ENCODE results near the gene SEPTIN10. TPM values are rescaled to one million over a fixed set of nuclear protein-coding genes. Genes with fewer than 3 reads are reported as not detected.

Gene SEPTIN10
- total and polyA plus RNA-seq, 2 experiments from 2014 or later: 52.3 to 85.1 TPM

DNA sequence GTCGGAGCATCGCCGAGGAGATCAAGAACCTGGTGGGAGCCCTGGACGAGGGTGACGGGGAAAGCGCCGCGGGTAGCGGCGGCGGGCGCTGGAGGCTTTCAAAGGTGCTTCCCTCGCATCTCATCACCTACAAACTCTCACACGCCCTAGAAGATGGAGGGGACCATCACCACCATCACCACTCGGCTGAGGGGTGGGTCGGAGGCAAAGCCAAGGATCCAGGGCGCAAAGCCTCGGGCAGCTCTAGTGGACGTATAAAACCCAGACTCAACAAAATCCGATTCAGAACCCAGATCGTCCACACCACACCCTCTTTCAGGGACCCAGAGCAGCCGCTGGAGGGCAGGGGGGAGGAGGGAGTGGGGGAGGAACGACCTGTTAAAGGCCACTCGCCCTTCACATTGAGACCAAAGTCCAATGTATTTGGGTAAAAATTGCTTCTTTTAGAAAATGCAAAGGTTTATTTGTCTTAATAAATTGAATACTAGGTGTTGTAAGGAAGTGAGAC is 1.9 kb upstream of the SEPTIN10 start:
- TF ChIP-seq CTCF (conservative IDR thresholded peaks at IDR 0.05; ENCODE audit: low read depth in 2 of 2) (peak; percentile 30 to 37), EZH2 (IDR thresholded peaks at IDR 0.05; ENCODE audit: low read depth, unreplicated experiment) (no peak)
- no peaks in the 10 kb centered on the region for H3F3A ChIP-seq (replicated peaks; ENCODE audit: low read depth)
- H4K20me1 ChIP-seq (replicated peaks; ENCODE audit: insufficient read depth): peaks cover 23% of the 10 kb centered on the region
- Mint-ChIP-seq H3K36me3 (ENCODE audit: low read depth) (peaks cover 13% of the 10 kb centered on the region), H3K27ac (no peak overlapping the region), H3K4me3 (peak overlapping the region; percentile 82), H3K9me3 (peaks cover 2% of the 10 kb centered on the region; the same call in 2 of the 3 replicates), H3K4me1 (peaks cover 23% of the 10 kb centered on the region), H3K27me3 (ENCODE audit: insufficient read depth, low read depth, poor library complexity) (peaks cover 17% of the 10 kb centered on the region)
- peak overlapping the region; percentile 97 for H3K4me3 ChIP-seq
- H3K27me3 ChIP-seq (ENCODE audit: insufficient read depth): peaks cover 23% of the 10 kb centered on the region
- H3K4me1 ChIP-seq (ENCODE audit: insufficient read depth): peaks cover 22% of the 10 kb centered on the region
- peaks cover 46% of the 10 kb centered on the region for H3K79me2 ChIP-seq (replicated peaks; ENCODE audit: insufficient read depth)
- H3K9me2 ChIP-seq (ENCODE audit: insufficient read depth): no peaks in the 10 kb centered on the region
- peak overlapping the region; percentile 89 for H3K4me2 ChIP-seq
- DNase-seq (ENCODE audit: low spot score) (peak; percentile 61), ATAC-seq (peak; percentile 4; the same call in 2 of the 3 replicates)
- no peak overlapping the region for H3K27ac ChIP-seq (ENCODE audit: low read depth)
- no peaks in the 10 kb centered on the region for H3K36me3 ChIP-seq (ENCODE audit: insufficient read depth)
- no peak overlapping the region for H2AFZ ChIP-seq

DNA sequence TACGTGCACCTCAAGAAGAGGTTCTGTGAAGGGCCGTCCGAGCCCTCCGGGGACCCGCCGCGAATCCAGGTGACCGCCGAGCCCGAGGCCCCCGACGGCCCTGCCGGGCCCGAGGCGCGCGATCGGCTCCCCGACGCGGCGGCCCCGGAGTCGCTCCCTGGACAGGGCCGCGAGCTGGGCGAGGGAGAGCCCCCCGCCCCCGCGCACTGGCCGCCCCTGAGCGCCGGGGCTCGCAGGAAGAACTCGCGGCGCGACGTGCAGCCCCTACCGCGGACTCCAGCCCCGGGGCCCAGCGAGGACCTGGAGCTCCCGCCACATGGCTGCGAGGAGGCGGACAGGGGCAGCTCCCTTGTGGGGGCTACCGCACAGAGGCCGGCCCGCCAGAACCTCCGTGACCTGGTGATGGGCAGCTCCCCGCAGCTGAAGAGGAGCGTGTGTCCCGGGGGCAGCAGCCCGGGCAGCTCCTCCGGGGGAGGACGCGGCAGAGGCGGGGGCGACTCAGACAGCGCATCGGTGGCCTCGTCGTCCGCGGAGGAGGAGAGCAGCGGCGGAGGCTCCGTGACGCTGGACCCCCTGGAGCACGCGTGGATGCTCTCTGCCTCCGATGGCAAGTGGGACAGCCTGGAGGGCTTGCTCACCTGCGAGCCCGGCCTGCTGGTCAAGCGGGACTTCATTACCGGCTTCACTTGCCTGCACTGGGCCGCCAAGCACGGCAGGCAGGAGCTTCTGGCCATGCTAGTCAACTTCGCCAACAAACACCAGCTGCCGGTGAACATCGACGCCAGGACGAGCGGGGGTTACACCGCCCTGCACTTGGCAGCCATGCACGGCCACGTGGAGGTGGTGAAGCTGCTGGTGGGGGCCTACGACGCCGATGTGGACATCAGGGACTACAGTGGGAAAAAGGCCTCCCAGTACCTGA is 1.2 kb upstream of the SEPTIN10 start:
- H3K9me2 ChIP-seq (ENCODE audit: insufficient read depth): no peaks in the 10 kb centered on the region
- H3K79me2 ChIP-seq (replicated peaks; ENCODE audit: insufficient read depth): peaks cover 53% of the 10 kb centered on the region
- H3K27me3 ChIP-seq (ENCODE audit: insufficient read depth): peaks cover 23% of the 10 kb centered on the region
- H3K4me1 Mint-ChIP-seq: peaks cover 23% of the 10 kb centered on the region
- peaks cover 13% of the 10 kb centered on the region for H3K36me3 Mint-ChIP-seq (ENCODE audit: low read depth)
- DNase-seq (ENCODE audit: low spot score) (peak; percentile 38), ATAC-seq (peak; percentile 6)
- H3K36me3 ChIP-seq (ENCODE audit: insufficient read depth): no peaks in the 10 kb centered on the region
- H3K4me3 Mint-ChIP-seq: peak overlapping the region; percentile 82
- H3K27ac Mint-ChIP-seq: no peak overlapping the region
- no peak overlapping the region for H3K27ac ChIP-seq (ENCODE audit: low read depth)
- H4K20me1 ChIP-seq (replicated peaks; ENCODE audit: insufficient read depth): peaks cover 23% of the 10 kb centered on the region
- H3K4me3 ChIP-seq: peak overlapping the region; percentile 97
- H3K4me1 ChIP-seq (ENCODE audit: insufficient read depth): peaks cover 23% of the 10 kb centered on the region
- H3K9me3 Mint-ChIP-seq: peaks cover 2% of the 10 kb centered on the region; the same call in 2 of the 3 replicates
- H3F3A ChIP-seq (replicated peaks; ENCODE audit: low read depth): no peaks in the 10 kb centered on the region
- peaks cover 20% of the 10 kb centered on the region for H3K27me3 Mint-ChIP-seq (ENCODE audit: insufficient read depth, low read depth, poor library complexity)
- no peak overlapping the region for H2AFZ ChIP-seq
- peak overlapping the region; percentile 89 for H3K4me2 ChIP-seq
- TF ChIP-seq CTCF (conservative IDR thresholded peaks at IDR 0.05; ENCODE audit: low read depth in 2 of 2) (no peak), NANOG (IDR thresholded peaks at IDR 0.05; ENCODE audit: borderline replicate concordance) (no peak), ZNF331 (CRISPR knock-in tag; IDR thresholded peaks at IDR 0.05; ENCODE audit: low read depth) (no peak), CREB1 (CRISPR knock-in tag; IDR thresholded peaks at IDR 0.05; ENCODE audit: low read depth) (no peak), ZNF462 (CRISPR knock-in tag; IDR thresholded peaks at IDR 0.05) (no peak), EZH2 (IDR thresholded peaks at IDR 0.05; ENCODE audit: low read depth, unreplicated experiment) (no peak)
